GM12875 (cell line): Measurements from ENCODE around the gene RBBP7.
"Not testable (repeated sequence)": the region's sequence is repeated elsewhere in the genome, so short reads cannot be mapped to it uniquely, and the experiment has no call there.

Experiments
- H3K4me3 ChIP-seq: one replicate; pipeline ENCODE4 v1.5.1; 2011; ENCODE audit warnings: low read depth, low read length, control low read depth
- CTCF ChIP-seq: IDR thresholded peaks from 2 replicates; pipeline ENCODE4 v1.5.1; 2011; ENCODE audit warnings: low read depth, mild to moderate bottlenecking, control low read depth, inconsistent platforms, low read length, moderate library complexity, borderline replicate concordance; ENCODE audit not compliant: insufficient read depth

Gene RBBP7

GRCh38 chrX:16862829-16863228, 7.3 kb downstream of the RBBP7 start:
- no peak for TF ChIP-seq CTCF
- no peak overlapping the region for H3K4me3 ChIP-seq

- TF ChIP-seq CTCF: no peak
- no peak overlapping the region for H3K4me3 ChIP-seq
Observed at GRCh38 chrX:16856744-16857143, 13.4 kb downstream of the RBBP7 start.

- not testable (repeated sequence) for H3K4me3 ChIP-seq
Observed at GRCh38 chrX:16856076-16856404, 14.1 kb downstream of the RBBP7 start.

- H3K4me3 ChIP-seq: no peak overlapping the region
- no peak for TF ChIP-seq CTCF
Observed at GRCh38 chrX:16855363-16856075, 14.6 kb downstream of the RBBP7 start.

GRCh38 chrX:16853537-16853936, 16.6 kb downstream of the RBBP7 start:
- no peak for TF ChIP-seq CTCF

GRCh38 chrX:16852617-16853179, 17.5 kb downstream of the RBBP7 start:
- H3K4me3 ChIP-seq: no peak overlapping the region
- TF ChIP-seq CTCF: no peak

More at GRCh38 chrX:16853537-16853936, 16.6 kb downstream of the RBBP7 start:
- no peak overlapping the region for H3K4me3 ChIP-seq

GRCh38 chrX:16851827-16852226, 18.3 kb downstream of the RBBP7 start:
- H3K4me3 ChIP-seq: no peak overlapping the region
- no peak for TF ChIP-seq CTCF
